Heart left ventricle (tissue), 16 donors: Measurements from ENCODE around the gene PDCD2L. TPM values are rescaled to one million over a fixed set of nuclear protein-coding genes. Genes with fewer than 3 reads are reported as not detected.
"Not testable (repeated sequence)": the region's sequence is repeated elsewhere in the genome, so short reads cannot be mapped to it uniquely, and the experiment has no call there.

Experiments used
- ATAC-seq, 4 donors: fragments of 200-7000 bp; cut with Tn5 transposase; one replicate each; pipeline ENCODE4 v1.9.1; 2020 to 2022; ENCODE audit warnings: moderate library complexity in 4 of 4, mild to moderate bottlenecking in 3 of 4, moderate number of reproducible peaks in 1 of 4
- DNase-seq, 5 donors: peaks; one replicate each; pipeline ENCODE4 v3.0.0-alpha.2; 2020
- H3K27ac ChIP-seq, 12 donors: fragments of 200-600 bp; sonication (generic) in 4 of 12; one replicate each; pipeline versions ENCODE4 v1.5.0 to v1.8.0; 2016 to 2022; ENCODE audit warnings: mild to moderate bottlenecking in 2 of 12
- H3K27me3 ChIP-seq, 9 donors: fragments of 200-600 bp; sonication (generic) in 2 of 9; one replicate each; pipeline versions ENCODE4 v1.5.1 to v1.8.0; 2016 to 2022; ENCODE audit warnings: mild to moderate bottlenecking in 3 of 9
- H3K36me3 ChIP-seq, 9 donors: fragments of 200-600 bp; sonication (generic) in 2 of 9; one replicate each; pipeline versions ENCODE4 v1.5.0 to v1.8.0; 2018 to 2022; ENCODE audit warnings: mild to moderate bottlenecking in 2 of 9
- H3K4me1 ChIP-seq, 12 donors: fragments of 200-600 bp; sonication (generic) in 4 of 12; one replicate each; pipeline versions ENCODE4 v1.5.0 to v1.8.0; 2016 to 2022; ENCODE audit warnings: mild to moderate bottlenecking in 3 of 12
- H3K4me3 ChIP-seq, 12 donors: fragments of 200-600 bp; sonication (generic) in 4 of 12; one replicate each; pipeline versions ENCODE4 v1.5.0 to v1.8.0; 2017 to 2022; ENCODE audit warnings: mild to moderate bottlenecking in 9 of 12, moderate library complexity in 4 of 12
- H3K9me3 ChIP-seq, 12 donors: fragments of 200-600 bp; sonication (generic) in 4 of 12; one replicate each; pipeline versions ENCODE4 v1.5.0 to v1.8.0; 2016 to 2022; ENCODE audit warnings: mild to moderate bottlenecking in 1 of 12
- CTCF ChIP-seq, 12 donors: fragments of 200-600 bp; sonication (generic) in 4 of 12; IDR thresholded peaks; one replicate each; pipeline versions ENCODE4 v1.5.0 to v1.8.0; 2018 to 2022; ENCODE audit warnings: antibody characterized with exemption in 12 of 12, mild to moderate bottlenecking in 5 of 12
- POLR2A ChIP-seq, 2 donors: fragments of 450-650 bp; IDR thresholded peaks; one replicate each; pipeline ENCODE4 v1.6.1; 2017; ENCODE audit warnings: antibody characterized with exemption in 2 of 2, mild to moderate bottlenecking in 2 of 2, moderate library complexity in 2 of 2
- WGBS, 4 donors: extraction: QIAGEN DNeasy Blood & Tissue Kit in 2 of 4; methylation state at CpG; one replicate each; pipeline versions ENCODE4 v1.1.5 to v1.1.7; 2013 to 2018; 5-methylcytosine and 5-hydroxymethylcytosine counted together
- intact Hi-C, 10 donors: fragments of 100-400 bp; cut with DNase I; formaldehyde crosslinking; loops; one replicate each; pipeline versions ENCODE4 v1.11.1 to v1.14.2; 2022
- polyA plus RNA-seq, 2 donors: library from polyadenylated mRNA; stranded (reverse); fragments of 200-250 nt; gene quantifications; one replicate each; pipeline ENCODE4 v1.2.3, GENCODE V29; 2013
- total RNA-seq, 9 donors: library from RNA; depleted of rRNA in 2 of 9; stranded (reverse); fragments of >200 nt in 2 of 9; fragmentation: NEBNext Ultra II Directional in 3 of 9; extraction: Animal tissue kit (Norgen Biotek cat#: 25700) in 3 of 9; gene quantifications; one replicate each; pipeline versions ENCODE4 v1.1.0 to v1.2.4, GENCODE V29; 2016 to 2023
- donor health status: ischemic (EF 13 %, LVEDD 7.1; RV severe dilation, severe dysfunction).
- donor health status: healthy with polysubstance abuse.
- donor health status: DM: no; HTN: yes; CAD: no.
- donor health status: DM: no; HTN: no; CAD: no.
- donor health status: ischemic (EF 25% LVEDD 6.9; RV normal size, moderate dysfunction).
- donor health status: ischemic (EF 25% LVEDD 5.7; RV mildly dilated, moderate dysfunction).
- donor health status: healthy.
- donor health status: DM: yes; HTN: yes; CAD: no.
- donor health status: ischemic (EF 35%, LVEDD 5.7; RV mildly dilated, moderate dysfunction).
- donor health status: nonischemic (EF 11% LVEDD 7.7; RV severe dilation, severe dysfunction).
- donor health status: DM: yes; HTN: yes; CAD: no.
- donor health status: PGD.
- donor health status: ischemic (EF 29% LVEDD 5.4; RV normal size, mild dysfunction).
- donor health status: nonischemic (EF 23%, LVEDD 6.1; RV moderate dilation, normal function).

The PDCD2L gene
- total and polyA plus RNA-seq, 11 donors: 6.2 to 16.7 (median 8.0) TPM

- Histone ChIP-seq H3K27me3 (no peaks in the 10 kb centered on the region), H3K4me3 (no peak overlapping the region), H3K9me3 (no peaks in the 10 kb centered on the region), H3K4me1 (peaks cover 14 to 62% (median 36%) of the 10 kb centered on the region in 12 donors), H3K27ac (peak overlapping the region in 2 of 12 donors; percentile 4 to 33), H3K36me3 (peaks cover 0 to 67% (median 62%) of the 10 kb centered on the region in 9 donors)
- peak in 1 of 5 donors; percentile 47 for DNase-seq
- WGBS, 4 donors: 46 to 71% (median 47%) methylated on average over 3 to 10 of the region's 10 CpGs
- intact Hi-C loops: no loop called here
- peak in 1 of 4 donors; percentile 22 for ATAC-seq
- TF ChIP-seq CTCF (IDR thresholded peaks at IDR 0.05) (no peak), POLR2A (IDR thresholded peaks at IDR 0.05) (no peak)
Observed at GRCh38 chr19:34368338-34368737, 35.9 kb upstream of the PDCD2L start.

- H3K9me3 ChIP-seq, ATAC-seq, H3K27me3 ChIP-seq, DNase-seq, H3K4me3 ChIP-seq, H3K27ac ChIP-seq, intact Hi-C loops: not testable (repeated sequence)
- H3K36me3 ChIP-seq: peaks cover 0 to 76% (median 67%) of the 10 kb centered on the region in 9 donors
- WGBS, 4 donors: 83 to 88% (median 84%) methylated on average over 10 of the region's 10 CpGs
- H3K4me1 ChIP-seq: peaks cover 14 to 62% (median 36%) of the 10 kb centered on the region in 12 donors
Observed at GRCh38 chr19:34369166-34369565, 35.0 kb upstream of the PDCD2L start.

- ATAC-seq: no peak
- intact Hi-C loops: no loop called here
- peaks cover 0 to 85% (median 77%) of the 10 kb centered on the region in 9 donors for H3K36me3 ChIP-seq
Observed at GRCh38 chr19:34370117-34370516, 34.1 kb upstream of the PDCD2L start.

GRCh38 chr19:34370983-34371382 is 33.2 kb upstream of the PDCD2L start:
- DNase-seq: peak in 1 of 5 donors; percentile 63
- TF ChIP-seq CTCF (IDR thresholded peaks at IDR 0.05): no peak
- no peak for TF ChIP-seq POLR2A (IDR thresholded peaks at IDR 0.05)
- H3K4me3 ChIP-seq: no peak overlapping the region
- H3K27ac ChIP-seq: peak overlapping the region in 5 of 12 donors; percentile 4 to 71 (median 35)
- WGBS, 4 donors: 54 to 64% (median 59%) methylated on average over 2 to 4 of the region's 4 CpGs
- H3K27me3 ChIP-seq: no peaks in the 10 kb centered on the region
- no peaks in the 10 kb centered on the region for H3K9me3 ChIP-seq
- peak; percentile 44 to 81 (median 66) for ATAC-seq
- peaks cover 0 to 94% (median 86%) of the 10 kb centered on the region in 9 donors for H3K36me3 ChIP-seq
- intact Hi-C loops: no loop called here
- H3K4me1 ChIP-seq: peaks cover 14 to 55% (median 31%) of the 10 kb centered on the region in 12 donors

More at GRCh38 chr19:34370117-34370516, 34.1 kb upstream of the PDCD2L start:
- DNase-seq: no peak
- Histone ChIP-seq H3K27me3 (no peaks in the 10 kb centered on the region), H3K9me3 (no peaks in the 10 kb centered on the region), H3K4me1 (peaks cover 14 to 58% (median 33%) of the 10 kb centered on the region in 12 donors), H3K27ac (peak overlapping the region in 2 of 12 donors; percentile 53 to 71), H3K4me3 (no peak overlapping the region)
- WGBS, 4 donors: 65 to 74% (median 70%) methylated on average over 3 to 8 of the region's 8 CpGs
- TF ChIP-seq POLR2A (IDR thresholded peaks at IDR 0.05): no peak
- TF ChIP-seq CTCF (IDR thresholded peaks at IDR 0.05): no peak
